Calu3 (cell line): ENCODE data around the gene STK33. TPM values are rescaled to one million over a fixed set of nuclear protein-coding genes. Genes with fewer than 3 reads are reported as not detected.

Source experiments
- BruUV-seq: library from RNA; stranded (reverse); fragments of 400-500 nt; replicated peaks from 2 replicates; lab custom pipeline; 2021; lab: Mats Ljungman, UMichigan
- CTCF ChIA-PET: fragments of 300-600 bp; sonication (Branson Sonifier 250); formaldehyde crosslinking; loops from one replicate; lab custom pipeline; 2022; ENCODE audit warnings: antibody characterized with exemption; lab: Charles Lee
- DNase-seq: peaks from one replicate; pipeline ENCODE4 v3.0.0; 2022
- H3K27ac Mint-ChIP-seq: one replicate; pipeline ENCODE4 v1.8.0; 2022; ENCODE audit warnings: mixed read lengths; ENCODE audit not compliant: unreplicated experiment
- H3K27me3 Mint-ChIP-seq: one replicate; pipeline ENCODE4 v1.8.0; 2022; ENCODE audit warnings: mixed read lengths; ENCODE audit not compliant: unreplicated experiment
- H3K36me3 Mint-ChIP-seq: one replicate; pipeline ENCODE4 v1.8.0; 2022; ENCODE audit warnings: mild to moderate bottlenecking, moderate library complexity, mixed read lengths; ENCODE audit not compliant: insufficient read depth, unreplicated experiment
- H3K4me1 Mint-ChIP-seq: one replicate; pipeline ENCODE4 v1.8.0; 2022; ENCODE audit warnings: mild to moderate bottlenecking, low read depth, mixed read lengths; ENCODE audit not compliant: unreplicated experiment
- H3K4me3 Mint-ChIP-seq: one replicate; pipeline ENCODE4 v1.8.0; 2022; ENCODE audit warnings: mild to moderate bottlenecking, low read depth, moderate library complexity, mixed read lengths; ENCODE audit not compliant: unreplicated experiment
- H3K9me3 Mint-ChIP-seq: one replicate; pipeline ENCODE4 v1.8.0; 2022; ENCODE audit warnings: low read depth, mixed read lengths; ENCODE audit not compliant: unreplicated experiment
- CTCF ChIP-seq: fragments of 200-600 bp; IDR thresholded peaks from one replicate; pipeline ENCODE4 v1.8.0; 2022; ENCODE audit warnings: antibody characterized with exemption; ENCODE audit not compliant: unreplicated experiment
- intact Hi-C: fragments of 100-400 bp; cut with micrococcal nuclease; formaldehyde crosslinking; loops from one replicate; pipeline ENCODE4 v1.10.0; 2022; ENCODE audit not compliant: unreplicated experiment
- total RNA-seq: library from RNA; stranded (reverse); gene quantifications from 2 replicates; pipeline ENCODE4 v1.2.3, GENCODE V29; 2022

Gene STK33
- total RNA-seq, 1 experiment from 2014 or later: 3.0 TPM

GRCh38 chr11:8383627-8384026, 210.4 kb downstream of the STK33 start:
- H3K27ac Mint-ChIP-seq: no peak overlapping the region
- H3K4me1 Mint-ChIP-seq: no peaks in the 10 kb centered on the region
- H3K36me3 Mint-ChIP-seq: no peaks in the 10 kb centered on the region
- H3K9me3 Mint-ChIP-seq: no peaks in the 10 kb centered on the region
- BruUV-seq: no TSS peak
- CTCF ChIA-PET: no interaction called here
- intact Hi-C loops: no loop called here
- no peak for DNase-seq
- H3K4me3 Mint-ChIP-seq: no peak overlapping the region
- H3K27me3 Mint-ChIP-seq: peaks cover 11% of the 10 kb centered on the region
- no peak for TF ChIP-seq CTCF

GRCh38 chr11:8383227-8383626, 210.8 kb downstream of the STK33 start:
- DNase-seq: no peak
- no peaks in the 10 kb centered on the region for H3K4me1 Mint-ChIP-seq
- no TSS peak for BruUV-seq
- H3K4me3 Mint-ChIP-seq: no peak overlapping the region
- H3K27ac Mint-ChIP-seq: no peak overlapping the region
- H3K9me3 Mint-ChIP-seq: no peaks in the 10 kb centered on the region
- intact Hi-C loops: no loop called here
- H3K27me3 Mint-ChIP-seq: peaks cover 15% of the 10 kb centered on the region
- CTCF ChIA-PET: no interaction called here
- H3K36me3 Mint-ChIP-seq: no peaks in the 10 kb centered on the region
- TF ChIP-seq CTCF: no peak

- H3K27ac Mint-ChIP-seq: no peak overlapping the region
- no peak for TF ChIP-seq CTCF
- no peak overlapping the region for H3K4me3 Mint-ChIP-seq
- no peak for DNase-seq
- BruUV-seq: no TSS peak
- H3K36me3 Mint-ChIP-seq: no peaks in the 10 kb centered on the region
- peaks cover 22% of the 10 kb centered on the region for H3K27me3 Mint-ChIP-seq
- intact Hi-C loops: no loop called here
- CTCF ChIA-PET: no interaction called here
- H3K4me1 Mint-ChIP-seq: no peaks in the 10 kb centered on the region
- no peaks in the 10 kb centered on the region for H3K9me3 Mint-ChIP-seq
Observed at GRCh38 chr11:8382436-8383053, 211.5 kb downstream of the STK33 start.

GRCh38 chr11:8381871-8382396, 212.1 kb downstream of the STK33 start:
- no TSS peak for BruUV-seq
- Mint-ChIP-seq H3K4me3 (no peak overlapping the region), H3K27ac (no peak overlapping the region), H3K36me3 (no peaks in the 10 kb centered on the region), H3K27me3 (peaks cover 28% of the 10 kb centered on the region), H3K4me1 (no peaks in the 10 kb centered on the region), H3K9me3 (no peaks in the 10 kb centered on the region)
- TF ChIP-seq CTCF: no peak
- no peak for DNase-seq
- CTCF ChIA-PET: no interaction called here
- intact Hi-C loops: no loop called here
